ENCODE results near the gene GPSM1.

The GPSM1 gene

GRCh38 chr9:136295542-136296433, 31.6 kb upstream of the GPSM1 start:
- TF ChIP-seq, protein P1, sequence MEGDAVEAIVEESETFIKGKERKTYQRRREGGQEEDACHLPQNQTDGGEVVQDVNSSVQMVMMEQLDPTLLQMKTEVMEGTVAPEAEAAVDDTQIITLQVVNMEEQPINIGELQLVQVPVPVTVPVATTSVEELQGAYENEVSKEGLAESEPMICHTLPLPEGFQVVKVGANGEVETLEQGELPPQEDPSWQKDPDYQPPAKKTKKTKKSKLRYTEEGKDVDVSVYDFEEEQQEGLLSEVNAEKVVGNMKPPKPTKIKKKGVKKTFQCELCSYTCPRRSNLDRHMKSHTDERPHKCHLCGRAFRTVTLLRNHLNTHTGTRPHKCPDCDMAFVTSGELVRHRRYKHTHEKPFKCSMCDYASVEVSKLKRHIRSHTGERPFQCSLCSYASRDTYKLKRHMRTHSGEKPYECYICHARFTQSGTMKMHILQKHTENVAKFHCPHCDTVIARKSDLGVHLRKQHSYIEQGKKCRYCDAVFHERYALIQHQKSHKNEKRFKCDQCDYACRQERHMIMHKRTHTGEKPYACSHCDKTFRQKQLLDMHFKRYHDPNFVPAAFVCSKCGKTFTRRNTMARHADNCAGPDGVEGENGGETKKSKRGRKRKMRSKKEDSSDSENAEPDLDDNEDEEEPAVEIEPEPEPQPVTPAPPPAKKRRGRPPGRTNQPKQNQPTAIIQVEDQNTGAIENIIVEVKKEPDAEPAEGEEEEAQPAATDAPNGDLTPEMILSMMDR (IDR thresholded peaks at IDR 0.05; ENCODE audit: low read depth, low read length): no peak
- DNase-seq (ENCODE audit: low read depth in 2 of 2): no peak
- no peak overlapping the region for H3K4me3 ChIP-seq (replicated peaks in 1 of 2; ENCODE audit: low read depth in 2 of 2, low read length in 2 of 2)

GRCh38 chr9:136296434-136297015, 30.8 kb upstream of the GPSM1 start:
- H3K4me3 ChIP-seq (replicated peaks in 1 of 2; ENCODE audit: low read depth in 2 of 2, low read length in 2 of 2): no peak overlapping the region
- TF ChIP-seq, protein P1 (IDR thresholded peaks at IDR 0.05; ENCODE audit: low read depth, low read length): no peak
- no peak for DNase-seq (ENCODE audit: low read depth in 2 of 2)

DNA sequence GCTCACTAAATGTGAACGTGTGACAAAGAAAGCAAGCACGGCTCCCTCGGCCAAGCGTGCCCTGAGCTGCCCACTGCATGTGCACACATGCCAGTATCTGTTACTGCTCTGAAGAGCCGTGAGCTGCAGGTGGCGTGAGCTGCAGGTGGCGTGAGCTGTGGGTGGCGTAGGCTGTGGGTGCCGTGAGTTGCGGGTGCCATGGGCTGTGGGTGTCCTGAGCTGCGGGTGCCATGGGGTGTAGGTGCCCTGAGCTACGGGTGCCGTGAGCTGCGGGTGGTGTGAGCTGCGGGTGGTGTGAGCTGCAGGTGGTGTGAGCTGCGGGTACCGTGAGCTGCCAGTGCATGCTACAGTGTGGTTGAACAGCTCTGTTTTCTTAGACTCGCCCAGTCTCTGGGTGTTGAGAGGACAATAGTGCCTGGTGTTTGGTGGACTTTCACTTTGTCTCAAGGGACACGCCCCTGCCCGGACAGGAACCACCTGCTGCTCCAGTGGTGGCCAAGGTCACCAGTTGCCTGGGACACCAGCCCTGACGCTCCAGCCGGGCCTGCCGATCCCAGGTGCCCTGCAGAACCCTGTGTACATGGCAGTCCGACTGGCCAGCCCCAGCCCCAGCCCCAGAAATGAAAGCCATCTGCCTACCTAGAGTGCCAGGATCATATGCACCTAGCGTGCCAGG, 30.2 kb upstream of the GPSM1 start:
- TF ChIP-seq, protein P1 (IDR thresholded peaks at IDR 0.05; ENCODE audit: low read depth, low read length): no peak
- H3K4me3 ChIP-seq (replicated peaks in 1 of 2; ENCODE audit: low read depth in 2 of 2, low read length in 2 of 2): no peak overlapping the region
- no peak for DNase-seq (ENCODE audit: low read depth in 2 of 2)

GRCh38 chr9:136297766-136298735, 29.3 kb upstream of the GPSM1 start:
- no peak overlapping the region for H3K4me3 ChIP-seq (replicated peaks in 1 of 2; ENCODE audit: low read depth in 2 of 2, low read length in 2 of 2)
- TF ChIP-seq, protein P1 (IDR thresholded peaks at IDR 0.05; ENCODE audit: low read depth, low read length): no peak
- no peak for DNase-seq (ENCODE audit: low read depth in 2 of 2)

DNA sequence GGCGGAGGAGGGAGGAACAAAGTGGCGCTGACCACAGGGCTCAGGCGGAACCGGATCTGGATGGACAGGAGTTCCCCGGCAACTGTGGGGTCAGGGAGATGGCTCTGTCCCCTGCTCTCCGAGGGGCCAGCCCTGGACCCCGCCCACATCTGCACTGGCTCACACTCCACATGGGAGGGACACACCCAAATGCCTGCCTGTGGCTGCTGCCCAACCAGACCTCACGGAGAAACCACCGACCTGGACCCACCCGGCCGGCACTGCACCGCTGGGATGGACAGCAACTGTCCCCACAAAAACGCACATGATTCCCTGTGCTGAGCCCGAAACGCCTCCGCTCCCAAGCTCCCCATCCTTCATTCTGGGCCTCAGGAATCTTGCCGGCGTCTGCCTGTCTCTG, 28.2 kb upstream of the GPSM1 start:
- no peak for DNase-seq (ENCODE audit: low read depth in 2 of 2)
- TF ChIP-seq, protein P1 (IDR thresholded peaks at IDR 0.05; ENCODE audit: low read depth, low read length): no peak
- no peak overlapping the region for H3K4me3 ChIP-seq (replicated peaks in 1 of 2; ENCODE audit: low read depth in 2 of 2, low read length in 2 of 2)

- no peak for DNase-seq (ENCODE audit: low read depth in 2 of 2)
- H3K4me3 ChIP-seq (replicated peaks in 1 of 2; ENCODE audit: low read depth in 2 of 2, low read length in 2 of 2): no peak overlapping the region
- TF ChIP-seq, protein P1 (IDR thresholded peaks at IDR 0.05; ENCODE audit: low read depth, low read length): no peak
Measured at GRCh38 chr9:136299541-136299940, 27.8 kb upstream of the GPSM1 start.

All from cardiac fibroblast (primary cell).